SIG-M5 (cell line): Measurements from ENCODE around the gene SETBP1.

Source experiments
- DNase-seq: peaks from one replicate; lab custom pipeline; 2025; lab: John Stamatoyannopoulos, UW

SETBP1 gene

GRCh38 chr18:45071956-45072355 is 391.3 kb downstream of the SETBP1 start:
- peak; percentile 57 for DNase-seq

- DNase-seq: no peak
Observed at GRCh38 chr18:45073556-45073955, 392.9 kb downstream of the SETBP1 start.

GRCh38 chr18:45081566-45082181 is 401.0 kb downstream of the SETBP1 start:
- DNase-seq: no peak

GRCh38 chr18:45083226-45083855 is 402.7 kb downstream of the SETBP1 start:
- no peak for DNase-seq

- no peak for DNase-seq
Observed at GRCh38 chr18:45084206-45084605, 403.5 kb downstream of the SETBP1 start.

GRCh38 chr18:45085916-45086624 is 405.4 kb downstream of the SETBP1 start:
- no peak for DNase-seq

- DNase-seq: no peak
Observed at GRCh38 chr18:45086777-45087176, 406.1 kb downstream of the SETBP1 start.

GRCh38 chr18:45090526-45091140 is 409.9 kb downstream of the SETBP1 start:
- DNase-seq: no peak

- no peak for DNase-seq
Observed at GRCh38 chr18:45100321-45101105, 419.8 kb downstream of the SETBP1 start.

GRCh38 chr18:45102126-45102525 is 421.4 kb downstream of the SETBP1 start:
- DNase-seq: no peak

GRCh38 chr18:45102863-45103262 is 422.2 kb downstream of the SETBP1 start:
- peak; percentile 21 for DNase-seq

- DNase-seq: no peak
Observed at GRCh38 chr18:45103319-45104048, 422.8 kb downstream of the SETBP1 start.

- no peak for DNase-seq
Observed at GRCh38 chr18:45104049-45104395, 423.3 kb downstream of the SETBP1 start.

- DNase-seq: peak; percentile 91
Observed at GRCh38 chr18:45106331-45106774, 425.7 kb downstream of the SETBP1 start.

- DNase-seq: no peak
Observed at GRCh38 chr18:45107425-45107824, 426.7 kb downstream of the SETBP1 start.

GRCh38 chr18:45108754-45109153 is 428.1 kb downstream of the SETBP1 start:
- DNase-seq: no peak

- DNase-seq: no peak
Observed at GRCh38 chr18:45109271-45109670, 428.6 kb downstream of the SETBP1 start.

- no peak for DNase-seq
Observed at GRCh38 chr18:45109706-45110105, 429.0 kb downstream of the SETBP1 start.

GRCh38 chr18:45110577-45111501 is 430.2 kb downstream of the SETBP1 start:
- DNase-seq: no peak

GRCh38 chr18:45111502-45111848 is 430.8 kb downstream of the SETBP1 start:
- DNase-seq: no peak
